Measurements from ENCODE around the gene CHST5. TPM values are rescaled to one million over a fixed set of nuclear protein-coding genes. Genes with fewer than 3 reads are reported as not detected.
"Not testable (repeated sequence)": the region's sequence is repeated elsewhere in the genome, so short reads cannot be mapped to it uniquely, and the experiment has no call there.

CHST5 gene
- total RNA-seq, 6 experiments from 2014 or later: not detected

DNA sequence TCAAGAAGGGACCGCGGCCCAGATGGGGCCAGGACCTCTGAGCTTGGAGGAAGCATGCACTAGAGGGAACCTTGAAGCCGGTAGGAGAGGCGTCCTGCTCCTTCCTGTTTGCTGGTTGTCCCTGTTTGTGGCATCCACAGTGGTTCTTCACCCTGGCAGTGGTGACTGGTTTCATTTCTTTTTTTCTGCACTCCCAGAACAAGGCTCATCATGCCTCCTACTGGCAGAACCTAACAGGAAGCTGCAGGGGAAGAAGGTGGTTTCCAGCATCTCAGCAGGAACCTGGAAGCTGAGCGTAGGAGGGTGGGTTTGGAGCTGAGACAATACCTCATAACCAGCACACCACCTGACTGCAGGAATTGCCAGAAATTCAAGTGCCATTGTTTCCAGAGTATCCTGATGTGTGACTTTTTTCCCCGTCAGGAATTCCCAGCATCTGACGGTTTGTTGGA lies 14.3 kb upstream of the CHST5 start:
- 13% methylated on average over 5 of the region's 7 CpGs for WGBS (ENCODE audit: insufficient coverage, low coverage, low lambda C conversion rate, missing lambda C conversion rate)

GRCh38 chr16:75548456-75548855 lies 12.5 kb upstream of the CHST5 start:
- H3K9me3 ChIP-seq; H3K4me1 ChIP-seq; ATAC-seq; H3K36me3 ChIP-seq; H3K27me3 ChIP-seq; intact Hi-C loops (cut with DNase I); H3K27ac ChIP-seq; H3K4me3 ChIP-seq; DNase-seq: not testable (repeated sequence)
- WGBS (ENCODE audit: insufficient coverage, low coverage, low lambda C conversion rate, missing lambda C conversion rate): 84% methylated on average over 8 of the region's 9 CpGs

More for the DNA sequence above, 14.3 kb upstream of the CHST5 start:
- TF ChIP-seq POLR2A (IDR thresholded peaks at IDR 0.05) (no peak), CTCF (IDR thresholded peaks at IDR 0.05) (peak; percentile 59 to 69 (median 64))
- H3K27ac ChIP-seq: no peak overlapping the region
- H3K9me3 ChIP-seq: no peaks in the 10 kb centered on the region
- intact Hi-C loops (cut with DNase I): loop anchor here in 1 of 2 donors (5.0 kb wide), 1 partner anchor 78 kb away; no protein-coding TSS in a partner anchor
- no peak overlapping the region for H3K4me3 ChIP-seq
- no peaks in the 10 kb centered on the region for H3K27me3 ChIP-seq
- peak in 1 of 3 donors; percentile 60 for DNase-seq
- H3K36me3 ChIP-seq: no peaks in the 10 kb centered on the region
- ATAC-seq: peak; percentile 88 to 94 (median 92)
- H3K4me1 ChIP-seq: peaks cover 0 to 6% (median 0%) of the 10 kb centered on the region in 4 donors

GRCh38 chr16:75546293-75546692 lies 10.4 kb upstream of the CHST5 start:
- DNase-seq: no peak

DNA sequence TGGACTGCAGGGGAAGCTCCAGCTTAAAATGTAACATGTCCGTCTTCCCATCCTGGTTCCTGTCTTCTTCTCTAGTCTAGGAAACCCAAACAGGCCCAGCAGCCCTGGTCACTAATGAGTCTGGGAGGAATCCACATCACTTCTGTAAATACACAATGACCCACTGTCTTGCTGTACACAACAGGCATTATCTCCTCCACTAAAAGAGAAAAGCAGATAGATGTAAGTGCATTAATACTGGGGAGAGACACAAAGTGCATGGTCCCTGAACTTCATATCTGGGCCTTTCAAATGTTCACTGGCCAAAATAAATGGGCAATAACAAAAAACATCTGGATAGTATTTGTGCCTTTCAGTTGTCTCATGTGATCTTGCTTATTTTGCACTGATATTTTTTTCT lies 10.0 kb upstream of the CHST5 start:
- ATAC-seq; DNase-seq; H3K27me3 ChIP-seq; H3K27ac ChIP-seq; H3K4me1 ChIP-seq; H3K9me3 ChIP-seq; H3K36me3 ChIP-seq; intact Hi-C loops (cut with DNase I); H3K4me3 ChIP-seq: not testable (repeated sequence)
- WGBS (ENCODE audit: insufficient coverage, low coverage, low lambda C conversion rate, missing lambda C conversion rate): no CpG with 5 or more reads among the region's 1 CpG

More at GRCh38 chr16:75546293-75546692, 10.4 kb upstream of the CHST5 start:
- no peaks in the 10 kb centered on the region for H3K27me3 ChIP-seq
- no peaks in the 10 kb centered on the region for H3K36me3 ChIP-seq
- no peaks in the 10 kb centered on the region for H3K4me1 ChIP-seq
- H3K9me3 ChIP-seq: no peaks in the 10 kb centered on the region
- TF ChIP-seq CTCF (IDR thresholded peaks at IDR 0.05) (no peak), POLR2A (IDR thresholded peaks at IDR 0.05) (no peak)
- H3K4me3 ChIP-seq: no peak overlapping the region
- 74% methylated on average over 5 of the region's 7 CpGs for WGBS (ENCODE audit: insufficient coverage, low coverage, low lambda C conversion rate, missing lambda C conversion rate)
- intact Hi-C loops (cut with DNase I): no loop called here
- ATAC-seq: no peak
- H3K27ac ChIP-seq: no peak overlapping the region

- 100% methylated on average over 1 of the region's 8 CpGs for WGBS (ENCODE audit: insufficient coverage, low coverage, low lambda C conversion rate, missing lambda C conversion rate)
- ATAC-seq: not testable (repeated sequence)
Measured at GRCh38 chr16:75542462-75542861, 6.6 kb upstream of the CHST5 start.

DNA sequence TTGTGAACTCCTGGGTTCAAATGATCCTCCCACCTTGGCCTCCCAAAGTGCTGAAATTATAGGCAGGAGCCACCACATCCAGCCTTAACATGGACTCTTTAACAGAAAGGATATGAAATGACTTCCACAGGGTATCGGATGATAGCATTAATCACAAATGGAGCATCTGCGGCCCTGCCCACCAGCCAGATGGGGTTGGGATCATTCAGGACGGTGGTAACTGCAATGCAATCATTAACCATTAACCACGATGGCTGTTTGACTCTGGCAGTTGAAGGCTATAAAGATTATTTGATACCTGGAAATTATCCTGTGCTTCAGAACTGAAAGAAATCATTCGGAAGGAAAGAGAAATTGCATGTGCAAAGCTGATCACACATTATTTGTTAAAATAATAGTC lies 5.3 kb upstream of the CHST5 start:
- no peak for DNase-seq
- no peak overlapping the region for H3K27ac ChIP-seq

More at GRCh38 chr16:75542462-75542861, 6.6 kb upstream of the CHST5 start:
- intact Hi-C loops (cut with DNase I); H3K9me3 ChIP-seq; H3K36me3 ChIP-seq; H3K27ac ChIP-seq; H3K4me1 ChIP-seq; DNase-seq; H3K27me3 ChIP-seq; H3K4me3 ChIP-seq: not testable (repeated sequence)

GRCh38 chr16:75538882-75539565 lies 3.1 kb upstream of the CHST5 start:
- not testable (repeated sequence) for H3K27me3 ChIP-seq, H3K4me1 ChIP-seq, H3K9me3 ChIP-seq, H3K4me3 ChIP-seq, DNase-seq, H3K27ac ChIP-seq, H3K36me3 ChIP-seq
- intact Hi-C loops (cut with DNase I): loop anchor here in 1 of 2 donors (10.0 kb wide), 1 partner anchor 54 kb away; no protein-coding TSS in a partner anchor
- 80% methylated on average over 1 of the region's 10 CpGs for WGBS (ENCODE audit: insufficient coverage, low coverage, low lambda C conversion rate, missing lambda C conversion rate)
- ATAC-seq: peak in 3 of 4 donors; percentile 23 to 46 (median 39)

More for the DNA sequence above, 5.3 kb upstream of the CHST5 start:
- Histone ChIP-seq H3K27me3 (no peaks in the 10 kb centered on the region), H3K36me3 (no peaks in the 10 kb centered on the region), H3K9me3 (no peaks in the 10 kb centered on the region), H3K4me3 (no peak overlapping the region), H3K4me1 (no peaks in the 10 kb centered on the region)
- no peak for ATAC-seq
- intact Hi-C loops (cut with DNase I): no loop called here
- TF ChIP-seq POLR2A (IDR thresholded peaks at IDR 0.05) (no peak), CTCF (IDR thresholded peaks at IDR 0.05) (no peak)
- 50% methylated on average over 5 of the region's 5 CpGs for WGBS (ENCODE audit: insufficient coverage, low coverage, low lambda C conversion rate, missing lambda C conversion rate)
